AG09319 (cell line): ENCODE results near the gene PKNOX1.
"Not testable (repeated sequence)": the region's sequence is repeated elsewhere in the genome, so short reads cannot be mapped to it uniquely, and the experiment has no call there.

Experiments
- DNase-seq: peaks from one replicate; pipeline ENCODE4 v3.0.0-alpha.2; 2010; ENCODE audit warnings: low read depth; ENCODE audit errors: extremely low read depth
- CTCF ChIP-seq: IDR thresholded peaks from 2 replicates; pipeline ENCODE4 v1.5.1; 2011; ENCODE audit warnings: low read depth, mild to moderate bottlenecking, inconsistent platforms, low read length, moderate library complexity

Gene PKNOX1

GRCh38 chr21:42981862-42982261, 7.5 kb downstream of the PKNOX1 start:
- no peak for TF ChIP-seq CTCF
- DNase-seq: no peak

- no peak for TF ChIP-seq CTCF
- DNase-seq: no peak
These were observed 8.7 kb downstream of the PKNOX1 start for GRCh38 chr21:42983103-42983502.

- no peak for DNase-seq
- no peak for TF ChIP-seq CTCF
These were observed 9.5 kb downstream of the PKNOX1 start for GRCh38 chr21:42983869-42984268.

GRCh38 chr21:42986125-42986783, 11.9 kb downstream of the PKNOX1 start:
- TF ChIP-seq CTCF: no peak

GRCh38 chr21:42988236-42988965, 14.0 kb downstream of the PKNOX1 start:
- no peak for DNase-seq
- no peak for TF ChIP-seq CTCF

More at GRCh38 chr21:42986125-42986783, 11.9 kb downstream of the PKNOX1 start:
- no peak for DNase-seq

- DNase-seq: not testable (repeated sequence)
These were observed 15.0 kb downstream of the PKNOX1 start for GRCh38 chr21:42989370-42989769.

- no peak for DNase-seq
- TF ChIP-seq CTCF: no peak
These were observed 15.7 kb downstream of the PKNOX1 start for GRCh38 chr21:42989816-42990650.
